22Rv1 (cell line): Measurements from ENCODE around the gene RNASE12.

ENCODE experiments used
- ZFX ChIP-seq: fragments of 450-650 bp; IDR thresholded peaks from 2 replicates; pipeline ENCODE4 v1.6.1; 2017; ENCODE audit warnings: antibody characterized with exemption, borderline replicate concordance
- TF ChIP-seq, protein P1 (sequence below): fragments of 450-650 bp; IDR thresholded peaks from 2 replicates; pipeline ENCODE4 v1.5.1; 2017; ENCODE audit warnings: mild to moderate bottlenecking

DNA sequence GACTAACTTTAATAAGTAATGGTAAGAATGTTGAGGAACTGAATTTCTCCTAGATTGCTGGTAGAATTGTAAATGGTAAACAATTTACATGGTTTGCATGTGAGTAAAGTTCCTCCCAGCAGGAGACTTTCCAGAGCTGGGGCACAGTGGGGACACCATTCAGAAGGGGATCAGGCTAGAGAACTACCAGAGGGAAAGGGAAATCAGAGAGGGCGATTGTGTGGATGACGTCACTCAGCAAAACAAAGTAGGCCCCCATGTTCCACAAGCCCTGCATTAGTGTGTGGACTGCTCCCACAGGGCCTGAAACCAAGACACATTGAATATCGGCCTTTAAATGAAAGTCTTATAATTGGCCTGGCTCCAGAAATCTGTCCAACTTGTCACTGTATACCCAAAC, 12.9 kb downstream of the RNASE12 start:
- TF ChIP-seq, protein P1, sequence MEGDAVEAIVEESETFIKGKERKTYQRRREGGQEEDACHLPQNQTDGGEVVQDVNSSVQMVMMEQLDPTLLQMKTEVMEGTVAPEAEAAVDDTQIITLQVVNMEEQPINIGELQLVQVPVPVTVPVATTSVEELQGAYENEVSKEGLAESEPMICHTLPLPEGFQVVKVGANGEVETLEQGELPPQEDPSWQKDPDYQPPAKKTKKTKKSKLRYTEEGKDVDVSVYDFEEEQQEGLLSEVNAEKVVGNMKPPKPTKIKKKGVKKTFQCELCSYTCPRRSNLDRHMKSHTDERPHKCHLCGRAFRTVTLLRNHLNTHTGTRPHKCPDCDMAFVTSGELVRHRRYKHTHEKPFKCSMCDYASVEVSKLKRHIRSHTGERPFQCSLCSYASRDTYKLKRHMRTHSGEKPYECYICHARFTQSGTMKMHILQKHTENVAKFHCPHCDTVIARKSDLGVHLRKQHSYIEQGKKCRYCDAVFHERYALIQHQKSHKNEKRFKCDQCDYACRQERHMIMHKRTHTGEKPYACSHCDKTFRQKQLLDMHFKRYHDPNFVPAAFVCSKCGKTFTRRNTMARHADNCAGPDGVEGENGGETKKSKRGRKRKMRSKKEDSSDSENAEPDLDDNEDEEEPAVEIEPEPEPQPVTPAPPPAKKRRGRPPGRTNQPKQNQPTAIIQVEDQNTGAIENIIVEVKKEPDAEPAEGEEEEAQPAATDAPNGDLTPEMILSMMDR, result no peak
- no peak for TF ChIP-seq ZFX
